Omental fat pad (tissue), 4 donors: Measurements from ENCODE around the gene TMEM130. TPM values are rescaled to one million over a fixed set of nuclear protein-coding genes. Genes with fewer than 3 reads are reported as not detected.

Experiments used
- ATAC-seq: fragments of 150-250 bp; one replicate; pipeline ENCODE4 v1.9.1; 2016; ENCODE audit warnings: mild to moderate bottlenecking, moderate library complexity; ENCODE audit not compliant: low FRiP score
- DNase-seq: peaks from one replicate; pipeline ENCODE4 v3.0.0-alpha.2; 2019; ENCODE audit warnings: low spot score
- CTCF ChIP-seq, 3 donors: fragments of 450-650 bp; IDR thresholded peaks; one replicate each; pipeline ENCODE4 v1.5.1; 2016 to 2017; ENCODE audit warnings: antibody characterized with exemption in 3 of 3, mild to moderate bottlenecking in 3 of 3, moderate library complexity in 2 of 3
- total RNA-seq, 4 donors: library from RNA; depleted of rRNA; stranded (reverse); fragments of >200 nt; gene quantifications; one replicate each; pipeline ENCODE4 v1.1.0, GENCODE V29; 2016

Gene TMEM130
- total RNA-seq, 4 donors from 2014 or later, result 0.19 to 0.24 TPM; not detected in 2

GRCh38 chr7:98827258-98827657 lies 42.6 kb downstream of the TMEM130 start:
- TF ChIP-seq CTCF (IDR thresholded peaks at IDR 0.05), result no peak
- DNase-seq (no peak), ATAC-seq (no peak)

- no peak for TF ChIP-seq CTCF (IDR thresholded peaks at IDR 0.05)
- DNase-seq, result no peak
- ATAC-seq, result peak; percentile 48
Measured at GRCh38 chr7:98826811-98827231, 43.0 kb downstream of the TMEM130 start.

DNA sequence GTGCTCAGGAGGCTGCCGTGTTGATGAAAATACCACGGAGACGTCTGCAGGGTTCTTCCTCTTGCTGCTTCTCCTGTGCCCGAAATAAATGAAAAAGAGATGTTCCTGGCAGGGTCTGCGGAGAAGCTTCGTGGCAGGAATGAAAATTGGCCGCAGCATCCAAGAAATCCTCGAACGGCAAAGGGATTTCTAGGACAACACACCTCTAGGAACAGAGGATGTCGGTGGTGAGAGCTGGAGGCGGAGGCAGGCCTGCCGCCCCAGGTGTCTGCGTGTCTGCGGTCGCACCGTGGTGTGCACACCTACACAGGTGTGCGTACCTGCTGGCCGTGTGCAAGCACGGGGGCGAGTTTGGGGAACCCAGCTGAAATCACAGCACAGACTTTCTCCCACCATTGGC lies 43.4 kb downstream of the TMEM130 start:
- TF ChIP-seq CTCF (IDR thresholded peaks at IDR 0.05), result no peak
- ATAC-seq (no peak), DNase-seq (no peak)

GRCh38 chr7:98823226-98823625 lies 46.6 kb downstream of the TMEM130 start:
- no peak for ATAC-seq
- no peak for TF ChIP-seq CTCF (IDR thresholded peaks at IDR 0.05)

GRCh38 chr7:98821348-98821747 lies 48.5 kb downstream of the TMEM130 start:
- DNase-seq, result no peak
- ATAC-seq, result no peak
- no peak for TF ChIP-seq CTCF (IDR thresholded peaks at IDR 0.05)

More at GRCh38 chr7:98823226-98823625, 46.6 kb downstream of the TMEM130 start:
- no peak for DNase-seq

DNA sequence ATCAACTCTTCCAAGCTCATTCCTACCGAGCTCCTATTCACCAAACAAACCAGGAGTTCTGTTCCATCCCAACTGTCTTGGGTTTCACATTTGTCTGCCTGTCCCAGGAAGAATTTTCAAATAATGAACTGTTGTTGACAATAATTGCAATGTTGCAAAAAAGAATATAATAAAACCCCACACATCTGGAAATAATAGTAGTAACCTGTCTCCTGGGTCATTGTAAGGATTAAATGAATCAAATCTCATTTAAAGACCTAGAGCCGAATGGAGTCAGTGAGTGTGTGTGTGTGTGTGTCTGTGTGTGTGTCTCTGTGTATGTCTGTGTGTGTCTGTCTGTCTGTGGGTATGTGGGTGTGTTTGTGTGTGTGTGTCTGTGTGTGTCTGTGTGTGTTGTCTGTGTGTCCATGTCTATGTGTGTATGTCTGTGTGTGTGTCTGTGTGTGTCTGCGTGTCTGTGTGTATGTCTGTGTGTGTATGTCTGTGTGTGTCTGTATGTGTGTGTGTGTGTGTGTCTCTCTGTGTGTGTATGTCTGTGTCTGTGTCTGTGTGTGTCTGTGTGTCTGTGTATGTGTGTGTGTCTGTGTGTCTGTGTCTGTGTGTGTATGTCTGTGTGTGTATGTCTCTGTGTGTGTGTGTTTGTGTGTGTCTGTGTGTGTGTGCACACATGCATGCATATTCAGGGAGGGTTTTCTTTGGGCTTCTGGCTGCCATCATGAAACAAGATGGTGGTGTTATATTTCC lies 52.7 kb downstream of the TMEM130 start:
- no peak for TF ChIP-seq CTCF (IDR thresholded peaks at IDR 0.05)
- DNase-seq, result no peak
- ATAC-seq, result no peak

GRCh38 chr7:98816241-98816640 lies 53.6 kb downstream of the TMEM130 start:
- no peak for ATAC-seq

More at GRCh38 chr7:98816241-98816640, 53.6 kb downstream of the TMEM130 start:
- TF ChIP-seq CTCF (IDR thresholded peaks at IDR 0.05), result no peak
- no peak for DNase-seq
